Gastroesophageal sphincter (tissue), 3 donors: ENCODE data around the gene C17orf58.

Source experiments
- CTCF ChIP-seq, 4 experiments: fragments of 200-600 bp in 2 of 4; fragments of 450-650 bp in 2 of 4; sonication (generic) in 1 of 4; IDR thresholded peaks; one replicate each; pipeline ENCODE4 v1.5.1; 2017 to 2019; ENCODE audit warnings: antibody characterized with exemption in 4 of 4, mild to moderate bottlenecking in 2 of 4, moderate library complexity in 2 of 4
- EP300 ChIP-seq: sonication (generic); formaldehyde crosslinking; IDR thresholded peaks from one replicate; pipeline ENCODE4 v1.6.1; 2017; ENCODE audit warnings: antibody characterized with exemption, mild to moderate bottlenecking
- POLR2A ChIP-seq, 2 donors: fragments of 450-650 bp; IDR thresholded peaks; one replicate each; pipeline ENCODE4 v1.6.1; 2017; ENCODE audit warnings: antibody characterized with exemption in 2 of 2, mild to moderate bottlenecking in 2 of 2, moderate library complexity in 1 of 2
- POLR2AphosphoS5 ChIP-seq: sonication (generic); formaldehyde crosslinking; IDR thresholded peaks from one replicate; pipeline ENCODE4 v1.6.1; 2017; ENCODE audit warnings: antibody characterized with exemption

DNA sequence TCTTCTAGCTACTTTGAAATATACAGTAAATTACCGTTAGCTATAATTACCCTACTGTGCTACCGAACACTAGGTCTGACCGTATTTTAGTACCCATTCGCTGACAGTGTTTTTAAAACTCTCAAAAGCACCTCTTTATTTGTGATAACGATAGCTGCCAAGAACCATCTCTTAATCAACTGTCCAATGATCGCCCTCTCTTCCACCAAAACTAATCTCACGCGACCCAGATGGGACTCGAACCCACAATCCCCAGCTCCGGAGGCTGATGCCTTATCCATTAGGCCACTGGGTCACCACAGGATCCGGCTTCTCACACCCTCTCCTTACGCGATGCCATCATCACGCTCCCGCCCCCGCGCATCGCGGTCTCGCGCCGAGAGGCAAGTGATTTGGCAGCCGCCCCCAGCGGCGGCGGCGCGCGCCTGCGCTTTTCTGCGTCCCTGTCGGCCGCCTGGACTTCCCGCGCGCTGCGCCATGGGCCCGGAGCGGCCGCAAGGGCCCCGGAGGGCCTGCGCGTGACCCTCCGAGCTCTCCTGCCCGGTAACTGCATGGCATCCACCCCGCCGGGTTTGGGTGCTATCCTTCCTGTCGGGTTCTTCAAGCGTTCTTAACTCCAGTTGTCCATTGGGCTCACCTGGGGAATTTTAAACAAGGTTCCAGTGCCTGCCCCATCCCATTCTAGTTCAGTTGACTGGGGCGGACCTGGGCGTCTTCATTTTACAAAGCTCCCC lies 23.6 kb upstream of the C17orf58 start:
- TF ChIP-seq CTCF (IDR thresholded peaks at IDR 0.05) (peak in 3 of 4 experiments; percentile 60 to 82 (median 75)), POLR2AphosphoS5 (peak; percentile 56), EP300 (no peak), POLR2A (IDR thresholded peaks at IDR 0.05) (peak; percentile 58 to 65)
